Transverse colon (tissue), 4 donors: Measurements from ENCODE around the gene OSM.

Experiments used
- EP300 ChIP-seq: sonication (generic); formaldehyde crosslinking; IDR thresholded peaks from one replicate; pipeline ENCODE4 v1.6.1; 2017; ENCODE audit warnings: antibody characterized with exemption, low read depth
- POLR2A ChIP-seq: fragments of 450-650 bp; IDR thresholded peaks from one replicate; pipeline ENCODE4 v1.6.1; 2016; ENCODE audit warnings: antibody characterized with exemption, mild to moderate bottlenecking, moderate library complexity
- POLR2AphosphoS5 ChIP-seq, 3 donors: sonication (generic); formaldehyde crosslinking; IDR thresholded peaks; one replicate each; pipeline ENCODE4 v1.6.1; 2016; ENCODE audit warnings: antibody characterized with exemption in 3 of 3
- TF ChIP-seq, protein P1 (sequence below), 5 experiments: fragments of 200-600 bp in 3 of 5; fragments of 450-650 bp in 2 of 5; sonication (generic) in 3 of 5; IDR thresholded peaks; 1 replicate in 2 of 5; 2 replicates in 3 of 5; pipeline ENCODE4 v1.5.1; 2016 to 2017; ENCODE audit warnings: antibody characterized with exemption in 5 of 5, inconsistent platforms in 3 of 5, mild to moderate bottlenecking in 2 of 5, moderate library complexity in 1 of 5

DNA sequence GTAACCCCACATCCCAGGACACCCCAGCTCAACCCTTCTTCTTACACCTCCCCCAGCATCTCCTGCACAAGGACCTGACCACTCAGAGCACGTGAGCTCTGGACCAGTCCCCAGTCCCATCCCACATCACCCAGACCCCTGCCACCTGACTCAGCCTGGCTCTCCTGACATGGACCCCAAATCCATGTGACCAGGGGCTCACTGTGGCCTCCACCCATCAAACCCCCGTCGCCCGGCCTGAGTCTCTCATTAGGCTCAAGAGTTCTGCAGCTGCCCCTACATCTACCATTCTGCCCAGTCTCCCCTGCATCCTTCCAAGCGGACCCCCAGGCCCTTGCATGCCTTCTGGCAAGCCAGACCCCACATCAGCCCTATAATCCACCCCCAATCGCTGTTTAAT lies 18.2 kb downstream of the OSM start:
- TF ChIP-seq POLR2A (no peak), POLR2AphosphoS5 (IDR thresholded peaks at IDR 0.05) (no peak), EP300 (no peak)
- TF ChIP-seq, protein P1, sequence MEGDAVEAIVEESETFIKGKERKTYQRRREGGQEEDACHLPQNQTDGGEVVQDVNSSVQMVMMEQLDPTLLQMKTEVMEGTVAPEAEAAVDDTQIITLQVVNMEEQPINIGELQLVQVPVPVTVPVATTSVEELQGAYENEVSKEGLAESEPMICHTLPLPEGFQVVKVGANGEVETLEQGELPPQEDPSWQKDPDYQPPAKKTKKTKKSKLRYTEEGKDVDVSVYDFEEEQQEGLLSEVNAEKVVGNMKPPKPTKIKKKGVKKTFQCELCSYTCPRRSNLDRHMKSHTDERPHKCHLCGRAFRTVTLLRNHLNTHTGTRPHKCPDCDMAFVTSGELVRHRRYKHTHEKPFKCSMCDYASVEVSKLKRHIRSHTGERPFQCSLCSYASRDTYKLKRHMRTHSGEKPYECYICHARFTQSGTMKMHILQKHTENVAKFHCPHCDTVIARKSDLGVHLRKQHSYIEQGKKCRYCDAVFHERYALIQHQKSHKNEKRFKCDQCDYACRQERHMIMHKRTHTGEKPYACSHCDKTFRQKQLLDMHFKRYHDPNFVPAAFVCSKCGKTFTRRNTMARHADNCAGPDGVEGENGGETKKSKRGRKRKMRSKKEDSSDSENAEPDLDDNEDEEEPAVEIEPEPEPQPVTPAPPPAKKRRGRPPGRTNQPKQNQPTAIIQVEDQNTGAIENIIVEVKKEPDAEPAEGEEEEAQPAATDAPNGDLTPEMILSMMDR (IDR thresholded peaks at IDR 0.05) = no peak
